ENCODE measurements around the gene TFDP2.

GRCh38 chr3:141938011-141938500 is 211.3 kb downstream of the TFDP2 start:
- TF ChIP-seq CTCF (IDR thresholded peaks at IDR 0.05) (no peak), EZH2 (IDR thresholded peaks at IDR 0.05) (no peak)
